Lung (tissue), 12 donors: ENCODE results near the gene CFTR. TPM values are rescaled to one million over a fixed set of nuclear protein-coding genes. Genes with fewer than 3 reads are reported as not detected.

Experiments used
- ATAC-seq: fragments of 200-7000 bp; cut with Tn5 transposase; one replicate; pipeline ENCODE4 v1.9.1; 2020; ENCODE audit warnings: moderate number of reproducible peaks; ENCODE audit not compliant: insufficient read depth, low FRiP score
- DNase-seq, 3 donors: peaks; one replicate each; pipeline ENCODE4 v3.0.0-alpha.2; 2013 to 2017
- H3K27ac ChIP-seq, 2 donors: one replicate each; pipeline ENCODE4 v1.5.1; 2013; ENCODE audit warnings: mild to moderate bottlenecking in 2 of 2, moderate library complexity in 2 of 2, control low read depth in 1 of 2, inconsistent platforms in 1 of 2, low read depth in 1 of 2, low read length in 1 of 2
- H3K27me3 ChIP-seq, 3 donors: one replicate each; pipeline ENCODE4 v1.5.1; 2013; ENCODE audit warnings: low read length in 2 of 3; ENCODE audit not compliant: control insufficient read depth in 3 of 3, insufficient read depth in 3 of 3
- H3K36me3 ChIP-seq, 4 donors: one replicate each; pipeline ENCODE4 v1.5.1; 2013; ENCODE audit warnings: low read length in 4 of 4, mild to moderate bottlenecking in 1 of 4, moderate library complexity in 1 of 4; ENCODE audit not compliant: control insufficient read depth in 4 of 4, insufficient read depth in 4 of 4
- H3K4me1 ChIP-seq, 5 donors: one replicate each; pipeline ENCODE4 v1.5.1; 2013; ENCODE audit warnings: low read length in 5 of 5, mild to moderate bottlenecking in 2 of 5, moderate library complexity in 1 of 5; ENCODE audit not compliant: control insufficient read depth in 5 of 5, insufficient read depth in 5 of 5
- H3K4me3 ChIP-seq: one replicate; pipeline ENCODE4 v1.5.1; 2013; ENCODE audit warnings: mild to moderate bottlenecking, control low read depth, moderate library complexity
- H3K9ac ChIP-seq, 2 donors: one replicate each; pipeline ENCODE4 v1.5.1; 2013; ENCODE audit warnings: low read length in 2 of 2, control low read depth in 1 of 2; ENCODE audit not compliant: insufficient read depth in 1 of 2
- H3K9me3 ChIP-seq, 4 donors: one replicate each; pipeline ENCODE4 v1.5.1; 2013; ENCODE audit warnings: low read length in 3 of 4, mild to moderate bottlenecking in 1 of 4, moderate library complexity in 1 of 4; ENCODE audit not compliant: control insufficient read depth in 4 of 4, insufficient read depth in 3 of 4
- CTCF ChIP-seq: IDR thresholded peaks from 2 replicates; pipeline ENCODE4 v1.5.1; 2012; ENCODE audit warnings: mild to moderate bottlenecking; ENCODE audit errors: control extremely low read depth, extremely low read depth
- WGBS, 2 donors: extraction: QIAGEN DNeasy Blood & Tissue Kit; methylation state at CpG; one replicate each; pipeline ENCODE4 v1.1.7; 2013; 5-methylcytosine and 5-hydroxymethylcytosine counted together
- polyA plus RNA-seq, 2 donors: library from polyadenylated mRNA; stranded (reverse); fragments of 200-250 nt; gene quantifications; one replicate each; pipeline ENCODE4 v1.2.1, GENCODE V29; 2013
- total RNA-seq, 2 donors: library from RNA; depleted of rRNA in 1 of 2; stranded (reverse); fragments of >200 nt in 1 of 2; gene quantifications; one replicate each; pipeline ENCODE4 v1.2.1, GENCODE V29; 2014 to 2021
- donor health status: control.
- donor health status: control.
- donor health status: Bipolar disorder and iron deficiency.
- donor health status: healthy.
- donor health status: DM: yes; HTN: yes; CAD: no.

Gene CFTR
- total and polyA plus RNA-seq, 4 donors: 8.2 to 138 (median 15.7) TPM

GRCh38 chr7:117564627-117565026, 84.8 kb downstream of the CFTR start:
- H3K4me3 ChIP-seq: no peak overlapping the region
- H3K36me3 ChIP-seq: no peaks in the 10 kb centered on the region
- no peak for ATAC-seq
- 66 to 77% methylated on average over 2 of the region's 2 CpGs for WGBS, 2 donors
- no peaks in the 10 kb centered on the region for H3K27me3 ChIP-seq
- H3K9me3 ChIP-seq: no peaks in the 10 kb centered on the region
- H3K4me1 ChIP-seq: no peaks in the 10 kb centered on the region
- no peak overlapping the region for H3K9ac ChIP-seq
- TF ChIP-seq CTCF: no peak
- DNase-seq: no peak
- H3K27ac ChIP-seq: no peak overlapping the region

- Histone ChIP-seq H3K4me3 (no peak overlapping the region), H3K9ac (no peak overlapping the region), H3K27ac (no peak overlapping the region), H3K27me3 (no peaks in the 10 kb centered on the region), H3K9me3 (no peaks in the 10 kb centered on the region), H3K4me1 (no peaks in the 10 kb centered on the region), H3K36me3 (no peaks in the 10 kb centered on the region)
- ATAC-seq: no peak
- no peak for DNase-seq
- TF ChIP-seq CTCF: no peak
- WGBS, 2 donors: 67 to 86% methylated on average over 4 of the region's 4 CpGs
Observed at GRCh38 chr7:117565226-117565625, 85.4 kb downstream of the CFTR start.

- H3K9me3 ChIP-seq: no peaks in the 10 kb centered on the region
- no peaks in the 10 kb centered on the region for H3K36me3 ChIP-seq
- no peak overlapping the region for H3K9ac ChIP-seq
- peaks cover 0 to 4% (median 0%) of the 10 kb centered on the region in 5 donors for H3K4me1 ChIP-seq
- no peaks in the 10 kb centered on the region for H3K27me3 ChIP-seq
- no peak for TF ChIP-seq CTCF
- DNase-seq: no peak
- WGBS, 2 donors: 66 to 91% methylated on average over 1 of the region's 1 CpG
- ATAC-seq: no peak
- no peak overlapping the region for H3K27ac ChIP-seq
- no peak overlapping the region for H3K4me3 ChIP-seq
Observed at GRCh38 chr7:117567781-117568180, 88.0 kb downstream of the CFTR start.
